ENCODE measurements around the gene RPS19.

- TF ChIP-seq POLR2A (IDR thresholded peaks at IDR 0.05; ENCODE audit: low read depth, low read length) (no peak), POLR2AphosphoS5 (IDR thresholded peaks at IDR 0.05; ENCODE audit: low read depth, low read length) (no peak), TAF1 (IDR thresholded peaks at IDR 0.05; ENCODE audit: borderline replicate concordance, low read depth, low read length) (no peak)
Measured at GRCh38 chr19:41918653-41919244, 58.7 kb downstream of the RPS19 start.

Measured in GM12892 (cell line).